Stimulated activated effector memory CD8-positive, alpha-beta T cell treated with anti-CD3 and anti-CD28 coated beads, Interleukin-12 subunit alpha, Interleukin-12 subunit beta, amount 100 ng/mL, for 72 hours (primary cell): ENCODE measurements around the gene ABHD8.

Experiments used
- ATAC-seq: fragments of 150-1000 bp; cut with Tn5 transposase; 2 replicates; pipeline ENCODE4 v1.10.0; 2021
- DNase-seq, 2 donors: peaks; one replicate each; pipeline ENCODE4 v3.0.0; 2021 to 2022; ENCODE audit warnings: low spot score in 2 of 2
- H3K27ac Mint-ChIP-seq: one replicate; pipeline ENCODE4 v1.8.0; 2022; ENCODE audit warnings: mild to moderate bottlenecking, mixed read lengths
- H3K36me3 Mint-ChIP-seq: one replicate; pipeline ENCODE4 v1.8.0; 2022; ENCODE audit warnings: mild to moderate bottlenecking, mixed read lengths
- H3K4me1 Mint-ChIP-seq: one replicate; pipeline ENCODE4 v1.8.0; 2022; ENCODE audit warnings: mixed read lengths
- H3K4me3 Mint-ChIP-seq: one replicate; pipeline ENCODE4 v1.8.0; 2022; ENCODE audit warnings: mild to moderate bottlenecking, mixed read lengths
- H3K9me3 Mint-ChIP-seq: one replicate; pipeline ENCODE4 v1.8.0; 2022; ENCODE audit warnings: mixed read lengths

The ABHD8 gene

DNA sequence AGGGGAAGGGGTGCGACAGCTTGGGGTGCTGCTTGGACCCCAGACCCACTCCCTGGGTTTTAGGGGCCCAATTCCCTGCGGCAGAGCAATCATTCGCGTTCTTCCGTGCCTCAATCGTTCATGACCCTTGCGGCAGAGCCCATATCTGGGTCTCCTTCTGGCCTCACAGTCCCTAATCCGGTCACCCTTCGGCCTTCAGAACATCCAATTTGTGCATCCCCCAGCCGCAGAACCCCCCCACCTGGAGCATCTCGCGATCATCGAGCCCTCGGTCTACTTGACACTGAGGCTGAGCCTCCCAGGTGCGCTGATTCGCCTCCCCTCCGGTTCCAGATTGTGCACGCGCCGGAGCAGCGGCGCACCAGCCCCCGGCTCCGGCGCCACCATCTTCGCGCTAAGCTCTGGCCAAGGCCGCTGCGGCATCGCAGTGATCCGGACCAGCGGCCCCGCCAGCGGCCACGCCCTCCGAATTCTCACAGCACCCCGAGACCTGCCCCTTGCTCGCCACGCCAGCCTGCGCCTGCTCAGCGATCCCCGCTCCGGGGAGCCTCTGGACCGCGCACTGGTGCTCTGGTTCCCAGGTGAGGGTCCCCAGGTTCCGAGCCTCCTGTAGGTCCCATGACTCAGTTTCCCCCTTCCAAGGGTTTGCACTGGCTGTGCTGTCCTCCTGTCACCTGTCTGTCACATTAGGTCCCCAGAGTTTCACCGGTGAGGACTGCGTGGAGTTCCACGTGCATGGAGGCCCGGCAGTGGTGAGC, 34.6 kb upstream of the ABHD8 start:
- peak in 1 of 2 donors; percentile 68 for DNase-seq
- Mint-ChIP-seq H3K4me1 (peaks cover 44% of the 10 kb centered on the region), H3K27ac (peak overlapping the region; percentile 98), H3K4me3 (peak overlapping the region; percentile 98), H3K9me3 (no peaks in the 10 kb centered on the region), H3K36me3 (peaks cover 45% of the 10 kb centered on the region)
- peak; percentile 2 for ATAC-seq

DNA sequence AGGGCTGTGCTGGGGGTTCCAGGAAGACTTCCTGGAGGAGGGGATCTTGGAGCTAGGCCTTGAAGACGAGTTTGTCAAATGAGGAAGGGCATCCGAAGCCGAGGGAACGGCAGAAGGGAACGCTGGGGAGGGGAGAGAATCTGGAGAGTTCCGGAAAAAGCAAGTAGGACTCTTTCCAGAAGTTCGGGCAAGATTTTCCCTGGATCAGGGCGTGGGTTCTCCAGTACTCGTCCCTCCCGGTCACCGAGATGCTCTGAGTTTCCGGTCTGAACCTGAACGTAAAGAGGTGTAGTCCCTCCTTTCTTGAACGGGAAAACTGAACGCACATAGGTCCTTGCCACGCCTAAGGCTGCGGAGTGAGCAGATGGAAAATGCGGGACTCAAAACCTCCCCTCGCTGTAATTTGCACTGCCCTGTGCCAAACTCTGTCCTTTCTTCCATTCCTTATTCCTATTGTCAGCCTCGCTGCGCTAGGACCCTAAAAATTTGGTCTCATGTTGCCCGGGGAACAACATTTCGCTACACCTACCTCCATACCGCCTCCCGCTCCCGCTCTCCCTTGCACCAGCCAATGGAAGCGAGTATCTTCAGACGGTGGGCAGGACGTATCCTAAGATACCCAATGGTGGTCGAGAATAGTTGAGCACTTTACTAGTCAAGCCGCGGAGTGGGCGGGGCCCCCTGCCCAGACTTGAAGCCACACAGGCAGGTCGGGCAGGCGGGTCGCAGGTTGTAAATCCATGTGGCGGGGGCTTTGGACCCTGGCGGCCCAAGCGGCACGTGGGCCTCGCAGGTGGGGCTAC, 33.8 kb upstream of the ABHD8 start, which contains the start of gene GTPBP3:
GTPBP3 (plus strand) TSS at position 682 of the 803 bp plus-strand sequence; CDS start at position 741, 59 bp downstream.
- H3K4me1 Mint-ChIP-seq: peaks cover 48% of the 10 kb centered on the region
- ATAC-seq (peak; percentile 93), DNase-seq (peak; percentile 80 to 95)
- H3K27ac Mint-ChIP-seq: peak within 1 kb of the TSS; percentile 98
- H3K9me3 Mint-ChIP-seq: no peaks in the 10 kb centered on the region
- H3K36me3 Mint-ChIP-seq: peaks cover 37% of the 10 kb centered on the region
- peak within 1 kb of the TSS; percentile 98 for H3K4me3 Mint-ChIP-seq

DNA sequence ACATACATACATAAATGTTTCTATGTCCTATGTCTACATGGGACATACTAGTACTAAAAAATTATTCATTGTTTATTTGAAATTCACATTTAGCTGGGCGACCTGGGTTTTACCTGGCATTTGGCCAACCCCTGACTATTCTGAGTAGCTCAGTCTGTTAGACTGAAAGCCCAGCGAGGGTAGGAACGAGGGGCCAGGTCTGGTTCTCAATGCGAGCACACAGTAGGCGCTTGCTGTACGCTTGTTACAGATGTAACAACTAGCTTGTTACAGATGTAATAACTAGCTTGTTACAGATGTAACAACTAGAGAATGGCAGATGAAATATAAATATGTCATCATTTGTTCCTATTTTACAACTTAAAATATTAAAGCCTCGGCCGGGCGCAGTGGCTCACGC, 32.4 kb upstream of the ABHD8 start:
- Mint-ChIP-seq H3K27ac (no peak overlapping the region), H3K9me3 (no peaks in the 10 kb centered on the region), H3K4me3 (peak overlapping the region; percentile 98), H3K4me1 (peaks cover 48% of the 10 kb centered on the region), H3K36me3 (peaks cover 25% of the 10 kb centered on the region)
- no peak for ATAC-seq
- DNase-seq: no peak

DNA sequence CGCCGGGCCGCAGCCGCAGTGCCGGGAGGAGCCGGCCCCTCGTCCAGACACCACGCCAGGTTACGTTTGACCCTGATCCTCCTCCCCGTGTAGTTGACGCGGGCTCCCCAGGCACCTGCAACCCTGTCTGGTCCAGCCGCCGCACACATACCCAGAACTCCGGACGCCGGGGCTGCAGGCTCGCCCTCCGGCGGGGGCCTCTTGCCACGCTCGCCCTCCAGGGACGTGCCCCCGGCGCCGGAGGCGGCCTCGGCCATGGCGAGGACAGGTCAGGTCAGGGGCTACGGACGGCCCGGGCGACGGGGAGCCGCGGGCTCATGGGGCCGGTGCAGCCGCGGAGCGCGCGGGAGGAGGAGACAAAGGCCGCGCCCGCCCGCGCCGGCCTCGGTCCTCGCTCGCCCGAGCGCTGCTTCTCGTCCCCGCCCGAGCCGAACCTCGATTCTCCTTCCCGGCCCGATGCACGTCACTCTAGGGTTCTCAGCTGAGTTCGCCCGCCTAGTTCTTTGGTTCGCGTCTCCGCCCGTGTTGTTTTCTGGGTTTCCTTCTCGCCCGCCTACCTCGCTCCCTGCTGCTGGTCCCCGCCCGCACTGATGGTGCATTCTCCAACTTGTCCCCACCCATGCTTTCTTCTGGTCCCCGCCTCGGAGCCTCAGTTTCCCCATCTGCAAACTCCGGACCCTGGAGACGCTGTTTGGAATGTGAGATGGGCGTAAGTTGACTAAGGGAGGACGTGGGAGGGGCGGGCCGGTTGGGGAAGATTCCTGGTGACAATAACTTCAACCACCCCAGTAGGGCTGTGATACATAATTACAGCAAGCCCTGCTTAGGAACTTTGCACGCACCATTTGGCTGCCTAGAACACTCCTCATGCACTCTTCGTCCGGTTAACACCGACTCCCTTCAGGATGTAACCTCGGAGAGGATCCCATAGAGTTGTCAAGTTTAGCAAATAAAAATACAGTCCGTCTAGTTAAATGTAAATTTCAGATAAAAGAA, 31.5 kb upstream of the ABHD8 start, which contains the start of gene ANO8:
ANO8 (minus strand) TSS at position 442 of the 996 bp plus-strand sequence; CDS start at position 257, 185 bp downstream.
- no peak within 1 kb of the TSS for H3K27ac Mint-ChIP-seq

DNA sequence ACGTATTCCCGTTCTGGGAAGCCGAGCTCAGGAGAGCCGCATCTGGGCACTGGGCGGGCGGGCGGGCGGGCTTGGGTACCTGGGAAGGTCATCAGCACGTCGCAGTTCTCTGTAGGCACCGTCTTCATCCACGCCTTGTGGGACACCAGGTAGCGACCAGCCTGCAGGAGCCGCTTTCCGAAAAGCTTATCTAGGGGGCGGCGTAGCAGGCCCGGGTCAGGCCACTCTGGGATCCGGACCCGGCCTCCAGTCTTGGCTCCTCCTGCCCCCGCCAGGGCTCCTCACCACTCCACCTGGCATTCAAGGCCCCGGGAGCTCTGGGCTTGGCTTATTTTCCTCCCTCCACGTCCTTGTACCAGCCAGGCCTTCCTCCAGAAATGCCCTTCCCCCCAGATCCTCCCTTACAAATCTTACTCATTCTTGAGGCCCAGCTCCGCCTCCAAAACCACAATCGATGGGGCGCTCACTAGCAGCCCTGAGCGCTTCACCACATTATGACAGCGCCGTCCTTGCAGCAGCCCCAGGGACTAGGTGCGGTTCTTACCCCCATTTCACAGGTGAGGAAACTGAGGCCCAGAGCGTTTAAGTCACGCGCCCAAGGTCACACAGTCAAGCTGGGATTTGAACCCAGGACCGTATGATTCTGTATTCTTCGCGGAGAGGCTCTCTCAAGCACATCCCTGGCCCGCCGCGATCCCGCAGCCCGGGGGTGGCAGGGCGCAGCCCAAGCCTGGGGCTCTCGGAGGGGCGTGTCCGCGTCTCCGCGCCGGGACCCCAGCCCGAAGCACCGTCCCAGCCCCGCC, 30.6 kb upstream of the ABHD8 start:
- DNase-seq (peak in 1 of 2 donors; percentile 81), ATAC-seq (peak; percentile 64)
- Mint-ChIP-seq H3K4me1 (peaks cover 50% of the 10 kb centered on the region), H3K4me3 (peak overlapping the region; percentile 98), H3K36me3 (peaks cover 11% of the 10 kb centered on the region), H3K9me3 (no peaks in the 10 kb centered on the region), H3K27ac (no peak overlapping the region)

More for the DNA sequence above, 31.5 kb upstream of the ABHD8 start, which contains the start of gene ANO8:
- Mint-ChIP-seq H3K9me3 (no peaks in the 10 kb centered on the region), H3K4me3 (peak within 1 kb of the TSS; percentile 98), H3K36me3 (peaks cover 18% of the 10 kb centered on the region), H3K4me1 (peaks cover 52% of the 10 kb centered on the region)
- DNase-seq (peak; percentile 82 to 98), ATAC-seq (peak; percentile 66)

DNA sequence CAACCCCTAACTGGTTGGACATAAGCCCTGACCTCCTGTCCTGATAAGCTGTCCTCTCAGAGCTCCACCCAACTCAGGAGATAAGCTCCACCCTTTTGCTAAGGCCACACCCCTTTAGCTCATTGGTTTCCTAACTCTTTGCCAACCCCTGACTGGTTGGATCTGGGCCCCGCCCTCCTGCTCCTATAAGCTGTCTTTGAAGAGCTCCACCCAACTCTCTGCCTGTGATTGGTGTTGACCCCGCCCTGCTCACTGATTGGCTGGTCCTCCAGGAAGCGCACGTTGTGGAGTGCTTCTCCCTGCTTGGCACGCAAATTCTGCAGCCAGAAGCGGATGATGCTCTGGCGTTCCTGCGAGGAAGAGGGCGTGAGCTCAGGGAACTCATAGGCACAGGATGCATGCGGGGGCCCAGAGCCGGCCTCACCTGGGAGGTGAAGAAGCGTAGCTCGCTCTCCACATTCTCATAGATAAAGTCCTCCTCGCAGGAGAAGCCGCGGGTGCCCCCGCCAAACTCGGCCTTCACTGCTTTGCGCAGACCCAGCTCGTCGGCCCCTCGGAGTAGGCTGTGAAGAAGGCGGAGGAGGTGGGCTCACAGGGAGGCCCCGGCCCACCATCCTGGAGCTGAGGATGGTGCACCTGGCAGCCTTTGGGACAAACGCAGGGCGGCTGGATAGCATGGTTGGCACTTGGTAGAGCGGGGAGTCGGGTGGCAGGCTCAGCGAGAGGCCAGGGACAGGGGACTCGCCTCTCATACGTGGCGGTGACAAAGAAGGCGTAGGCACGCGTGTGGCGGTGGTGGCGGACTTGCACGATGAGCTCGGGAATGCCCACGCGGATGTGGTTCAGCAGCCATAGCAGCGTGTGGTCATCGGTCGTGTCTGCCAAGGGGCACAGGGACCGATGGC, 29.7 kb upstream of the ABHD8 start:
- Mint-ChIP-seq H3K4me3 (peak overlapping the region; percentile 98), H3K36me3 (peaks cover 7% of the 10 kb centered on the region), H3K4me1 (peaks cover 43% of the 10 kb centered on the region), H3K9me3 (no peaks in the 10 kb centered on the region), H3K27ac (no peak overlapping the region)
- no peak for ATAC-seq
- no peak for DNase-seq

DNA sequence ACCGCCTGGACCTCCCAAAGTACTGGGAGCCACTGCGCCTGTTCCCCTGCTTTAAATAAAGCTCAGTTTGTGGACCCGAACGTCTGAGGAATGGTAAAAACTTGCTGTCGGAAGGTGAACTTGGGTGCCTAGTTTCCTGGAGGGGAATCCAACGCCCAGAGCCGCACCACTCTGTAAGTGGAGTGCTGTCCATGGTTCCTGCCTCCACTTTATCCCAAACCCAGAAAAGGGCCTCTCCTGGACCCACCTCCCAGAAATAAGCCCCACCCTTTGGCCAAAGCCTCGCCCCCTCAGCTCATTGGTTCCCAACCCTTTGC, 29.1 kb upstream of the ABHD8 start:
- ATAC-seq: no peak
- Mint-ChIP-seq H3K27ac (no peak overlapping the region), H3K4me3 (no peak overlapping the region)

DNA sequence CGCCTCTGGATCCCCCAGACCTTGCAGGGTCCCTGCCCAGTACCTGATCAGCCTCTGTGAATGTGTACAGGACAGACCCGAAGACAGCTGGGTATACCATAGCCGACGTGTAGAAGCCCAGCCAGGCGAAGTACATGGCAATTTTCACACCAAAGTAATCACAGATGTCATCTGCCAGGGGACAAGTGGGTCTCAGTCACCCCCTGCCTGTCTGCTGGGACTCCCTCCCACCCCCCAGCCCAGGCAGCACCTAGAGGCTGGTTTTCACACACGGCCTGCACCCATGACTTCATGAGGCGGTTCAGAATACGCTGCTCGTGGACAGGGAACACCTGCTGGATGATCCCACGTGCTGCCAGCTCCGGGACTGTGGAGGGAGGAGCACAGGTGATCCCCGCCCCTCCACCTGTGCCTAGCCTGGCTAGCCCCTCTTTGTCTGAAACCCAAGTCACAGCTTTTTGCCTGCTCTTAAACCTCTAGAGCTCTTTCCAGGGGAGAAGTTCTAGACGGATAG, 27.9 kb upstream of the ABHD8 start:
- Mint-ChIP-seq H3K36me3 (no peaks in the 10 kb centered on the region), H3K9me3 (no peaks in the 10 kb centered on the region), H3K4me3 (no peak overlapping the region), H3K4me1 (peaks cover 29% of the 10 kb centered on the region), H3K27ac (peak overlapping the region; percentile 20)
- ATAC-seq: no peak
- no peak for DNase-seq

More for the DNA sequence above, 29.1 kb upstream of the ABHD8 start:
- DNase-seq: no peak
- H3K4me1 Mint-ChIP-seq: peaks cover 42% of the 10 kb centered on the region
- H3K9me3 Mint-ChIP-seq: no peaks in the 10 kb centered on the region
- peaks cover 5% of the 10 kb centered on the region for H3K36me3 Mint-ChIP-seq

DNA sequence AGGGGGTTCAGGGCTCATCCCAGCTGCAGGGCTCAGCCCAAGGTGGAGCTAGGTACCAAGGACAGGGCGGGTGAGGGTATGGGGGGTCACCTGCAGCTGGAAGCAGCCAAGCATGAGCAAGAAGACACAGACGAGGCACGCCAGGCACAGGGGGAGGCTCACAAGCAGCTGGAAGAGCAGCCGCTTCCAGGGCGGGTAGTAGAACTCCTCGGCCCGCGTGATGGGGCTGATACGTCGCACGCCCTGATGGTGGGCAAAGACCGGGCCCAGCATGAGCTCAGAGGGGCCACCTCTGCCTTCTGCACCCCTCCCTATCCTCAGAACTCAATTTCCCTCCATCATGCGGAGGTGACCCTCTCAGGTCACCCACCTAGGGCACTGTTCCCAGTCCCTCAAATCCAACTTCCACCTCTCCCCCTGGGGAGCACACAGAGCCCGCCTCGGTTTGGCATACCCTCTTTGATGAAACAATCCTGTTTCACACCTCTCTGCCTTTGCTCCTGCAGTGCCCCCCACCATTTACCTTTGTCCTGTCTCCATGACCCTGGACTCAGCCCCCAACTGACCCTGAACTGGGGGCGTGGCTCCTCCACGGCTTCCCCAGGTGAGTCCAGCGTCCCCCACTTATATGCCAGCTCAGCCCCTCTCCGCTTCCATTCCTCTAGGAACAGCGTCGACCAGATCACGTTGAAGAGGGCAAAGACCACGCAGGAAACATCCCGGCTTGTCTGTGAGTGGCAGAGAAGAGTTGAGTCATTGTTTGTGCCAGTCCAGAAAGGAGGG, 27.2 kb upstream of the ABHD8 start:
- Mint-ChIP-seq H3K36me3 (no peaks in the 10 kb centered on the region), H3K4me1 (peaks cover 29% of the 10 kb centered on the region), H3K27ac (peak overlapping the region; percentile 20), H3K4me3 (peak overlapping the region; percentile 62), H3K9me3 (no peaks in the 10 kb centered on the region)
- DNase-seq (no peak), ATAC-seq (no peak)

DNA sequence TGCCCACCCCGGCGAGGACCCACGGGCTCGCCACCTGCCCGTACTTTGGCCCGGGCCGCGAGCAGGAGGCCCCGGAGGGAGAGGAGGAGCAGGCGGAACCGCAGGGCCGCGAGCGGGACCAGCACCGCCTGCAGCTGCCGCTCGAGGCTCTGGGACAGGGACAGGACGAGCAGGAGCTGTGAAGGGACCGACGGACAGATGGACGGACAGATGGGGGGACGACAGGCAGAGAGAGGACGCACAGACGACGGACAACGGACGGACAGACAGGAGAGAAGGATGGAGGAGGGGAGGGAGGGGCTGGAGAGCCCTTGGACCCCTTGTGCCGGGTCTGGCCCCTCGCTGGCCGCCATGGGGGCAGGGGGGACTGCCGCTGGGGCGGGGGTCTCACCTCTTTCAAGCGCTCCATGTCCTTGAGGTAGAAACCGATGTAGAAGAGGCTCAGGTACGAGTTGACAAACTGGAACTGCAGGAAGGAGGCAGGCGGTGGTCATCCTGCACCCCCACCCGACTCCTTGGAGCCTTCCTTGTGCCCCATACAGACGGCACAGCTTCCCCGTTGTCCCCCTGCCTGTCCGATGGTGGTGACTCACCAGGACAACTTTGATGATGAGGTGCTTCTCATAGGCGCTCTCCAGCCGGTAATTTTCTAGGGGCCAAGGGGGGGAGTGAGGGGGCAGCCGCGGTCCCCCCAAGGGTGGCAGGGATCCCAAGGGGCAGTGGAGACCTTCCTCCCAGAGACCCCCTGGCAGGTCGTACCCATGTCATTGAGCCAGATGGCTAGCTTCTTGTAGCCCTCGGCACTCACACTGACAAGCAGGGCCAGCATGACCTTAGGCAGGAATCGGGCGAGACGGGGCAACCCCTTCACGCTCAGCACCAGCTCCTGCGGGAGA, 26.4 kb upstream of the ABHD8 start:
- no peaks in the 10 kb centered on the region for H3K9me3 Mint-ChIP-seq
- ATAC-seq (no peak), DNase-seq (no peak)
- H3K36me3 Mint-ChIP-seq: no peaks in the 10 kb centered on the region
- H3K4me3 Mint-ChIP-seq: peak overlapping the region; percentile 62
- no peak overlapping the region for H3K27ac Mint-ChIP-seq
- H3K4me1 Mint-ChIP-seq: peaks cover 22% of the 10 kb centered on the region

DNA sequence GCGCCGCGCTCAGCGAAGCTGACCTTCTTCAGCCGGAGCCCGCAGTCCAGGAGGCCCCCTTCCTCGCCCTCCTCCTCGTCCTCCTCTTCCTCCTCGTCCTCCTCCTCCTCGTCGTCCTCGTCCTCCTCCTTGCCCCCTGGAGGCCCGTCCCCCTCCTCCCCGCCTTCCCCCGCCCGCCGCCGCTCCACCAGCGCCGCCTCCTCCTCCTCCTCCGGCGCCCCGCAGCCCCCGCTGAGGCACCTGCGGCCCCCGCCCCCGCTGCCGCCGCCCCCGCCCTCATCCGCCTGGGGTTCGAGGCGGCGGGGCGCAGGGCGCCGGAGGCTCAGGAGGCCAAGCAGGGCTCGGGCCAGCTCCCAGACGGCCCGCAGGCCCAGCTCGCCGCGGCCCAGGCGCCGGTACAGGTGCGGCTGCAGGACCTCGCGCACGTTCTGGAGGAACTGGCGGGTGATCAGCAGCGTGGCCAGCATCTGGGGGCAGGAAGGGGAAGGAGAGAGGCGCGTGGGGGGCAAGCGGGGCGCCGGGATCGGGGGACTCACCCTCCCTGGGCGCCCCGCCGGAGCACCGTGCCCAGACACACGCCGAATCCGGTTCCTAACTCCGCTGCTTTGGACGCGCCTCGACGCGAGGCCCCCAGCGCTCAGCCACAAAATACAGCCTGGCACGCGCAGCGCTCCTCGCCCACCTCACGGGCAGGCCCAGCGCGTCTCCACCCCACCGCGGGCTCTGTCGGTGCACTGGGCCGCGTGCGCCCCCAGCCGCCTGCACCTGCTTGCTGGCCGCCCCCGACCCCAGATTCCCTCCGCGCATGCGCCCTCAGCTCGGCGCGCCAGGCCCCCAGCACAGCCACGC, 25.5 kb upstream of the ABHD8 start:
- peaks cover 17% of the 10 kb centered on the region for H3K4me1 Mint-ChIP-seq
- peak; percentile 38 for ATAC-seq
- H3K9me3 Mint-ChIP-seq: no peaks in the 10 kb centered on the region
- DNase-seq: no peak
- peak overlapping the region; percentile 62 for H3K4me3 Mint-ChIP-seq
- peak overlapping the region; percentile 37 for H3K27ac Mint-ChIP-seq
- H3K36me3 Mint-ChIP-seq: no peaks in the 10 kb centered on the region
